SH-SY5Y (cell line): ENCODE measurements around the gene NCOR1.

Source experiments
- GATA2 ChIP-seq: IDR thresholded peaks from 2 replicates; pipeline ENCODE4 v1.6.1; 2011; ENCODE audit warnings: mild to moderate bottlenecking, low read depth, low read length
- GATA3 ChIP-seq: IDR thresholded peaks from 2 replicates; pipeline ENCODE4 v1.6.1; 2011; ENCODE audit warnings: low read depth, mild to moderate bottlenecking, low read length, moderate library complexity

DNA sequence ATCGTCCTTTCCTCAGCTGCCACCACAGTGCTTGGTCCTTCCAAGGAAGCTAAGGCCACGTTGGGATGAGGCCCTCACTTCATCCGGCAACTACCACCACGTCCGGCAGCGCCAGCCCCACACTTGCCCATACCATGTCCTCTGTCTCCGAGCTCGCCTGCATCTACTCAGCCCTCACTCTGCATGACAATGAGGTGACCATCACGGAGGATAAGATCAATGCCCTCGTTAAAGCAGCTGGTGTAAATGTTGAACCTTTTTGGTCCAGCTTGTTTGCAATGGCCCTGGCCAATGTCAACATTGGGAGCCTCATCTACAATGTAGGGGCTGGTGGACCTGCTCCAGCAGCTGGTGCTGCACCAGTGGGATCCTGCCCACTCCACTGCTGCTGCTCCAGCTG is 170.8 kb downstream of the NCOR1 start:
- TF ChIP-seq GATA2 (no peak), GATA3 (no peak)
